ENCODE results near the gene MOB3C. TPM values are rescaled to one million over a fixed set of nuclear protein-coding genes. Genes with fewer than 3 reads are reported as not detected.

MOB3C gene
- total RNA-seq, 2 experiments from 2014 or later = 6.3 to 8.7 TPM

- ATAC-seq = no peak
- Mint-ChIP-seq H3K27ac (no peak overlapping the region), H3K4me3 (no peak overlapping the region), H3K4me1 (ENCODE audit: low read depth) (peaks cover 11% of the 10 kb centered on the region), H3K36me3 (ENCODE audit: low read depth) (peaks cover 28% of the 10 kb centered on the region), H3K27me3 (no peaks in the 10 kb centered on the region), H3K9me3 (no peaks in the 10 kb centered on the region)
- no peak for DNase-seq
- intact Hi-C loops (cut with micrococcal nuclease) = no loop called here
- ChIA-PET CTCF (interaction anchor here (1.1 kb wide), 1 partner anchor 13 kb away, joined by 3 read pairs; no protein-coding TSS in a partner anchor), POLR2A (no interaction called here)
- no peak for TF ChIP-seq CTCF (IDR thresholded peaks at IDR 0.05)
Measured at GRCh38 chr1:46576596-46576995, 40.0 kb downstream of the MOB3C start.

GRCh38 chr1:46575778-46576177 is 40.8 kb downstream of the MOB3C start:
- intact Hi-C loops (cut with micrococcal nuclease) = no loop called here
- Mint-ChIP-seq H3K27ac (no peak overlapping the region), H3K9me3 (no peaks in the 10 kb centered on the region), H3K27me3 (no peaks in the 10 kb centered on the region), H3K4me1 (ENCODE audit: low read depth) (peaks cover 7% of the 10 kb centered on the region), H3K36me3 (ENCODE audit: low read depth) (peaks cover 25% of the 10 kb centered on the region), H3K4me3 (no peak overlapping the region)
- DNase-seq (no peak), ATAC-seq (no peak)
- POLR2A ChIA-PET = no interaction called here
- no peak for TF ChIP-seq CTCF (IDR thresholded peaks at IDR 0.05)
- CTCF ChIA-PET = interaction anchor here (1.1 kb wide), 1 partner anchor 14 kb away, joined by 3 read pairs; no protein-coding TSS in a partner anchor

- Mint-ChIP-seq H3K4me3 (no peak overlapping the region), H3K27ac (no peak overlapping the region), H3K4me1 (ENCODE audit: low read depth) (peaks cover 2% of the 10 kb centered on the region), H3K27me3 (no peaks in the 10 kb centered on the region), H3K9me3 (no peaks in the 10 kb centered on the region), H3K36me3 (ENCODE audit: low read depth) (peaks cover 20% of the 10 kb centered on the region)
- intact Hi-C loops (cut with micrococcal nuclease) = no loop called here
- no peak for DNase-seq
- no peak for TF ChIP-seq CTCF (IDR thresholded peaks at IDR 0.05)
- CTCF ChIA-PET = interaction anchor here (1.1 to 1.2 kb wide), 2 partner anchors 14 to 42 kb away, joined by 3 read pairs; no protein-coding TSS in a partner anchor
- no peak for ATAC-seq
- POLR2A ChIA-PET = no interaction called here
Measured at GRCh38 chr1:46575300-46575699, 41.3 kb downstream of the MOB3C start.

GRCh38 chr1:46571691-46572225 is 44.9 kb downstream of the MOB3C start:
- ATAC-seq (no peak), DNase-seq (no peak)
- Mint-ChIP-seq H3K4me1 (ENCODE audit: low read depth) (no peaks in the 10 kb centered on the region), H3K4me3 (no peak overlapping the region), H3K36me3 (ENCODE audit: low read depth) (peaks cover 7% of the 10 kb centered on the region), H3K9me3 (no peaks in the 10 kb centered on the region), H3K27ac (no peak overlapping the region), H3K27me3 (no peaks in the 10 kb centered on the region)
- intact Hi-C loops (cut with micrococcal nuclease) = no loop called here
- TF ChIP-seq CTCF (IDR thresholded peaks at IDR 0.05) = no peak
- ChIA-PET CTCF (interaction anchor here (1.0 kb wide), 1 partner anchor 124 kb away, joined by 3 read pairs; no protein-coding TSS in a partner anchor), POLR2A (no interaction called here)

- Mint-ChIP-seq H3K27me3 (no peaks in the 10 kb centered on the region), H3K4me3 (no peak overlapping the region), H3K4me1 (ENCODE audit: low read depth) (no peaks in the 10 kb centered on the region), H3K27ac (no peak overlapping the region), H3K9me3 (no peaks in the 10 kb centered on the region), H3K36me3 (ENCODE audit: low read depth) (peaks cover 4% of the 10 kb centered on the region)
- intact Hi-C loops (cut with micrococcal nuclease) = no loop called here
- no peak for TF ChIP-seq CTCF (IDR thresholded peaks at IDR 0.05)
- POLR2A ChIA-PET = no interaction called here
- CTCF ChIA-PET = interaction anchor here (0.7 to 0.8 kb wide), 2 partner anchors 43 to 93 kb away, joined by 3 read pairs; no protein-coding TSS in a partner anchor
- DNase-seq (no peak), ATAC-seq (no peak)
Measured at GRCh38 chr1:46569884-46570725, 46.5 kb downstream of the MOB3C start.
